K562 (cell line): ENCODE measurements around the gene SDR42E2. TPM values are rescaled to one million over a fixed set of nuclear protein-coding genes. Genes with fewer than 3 reads are reported as not detected.

ENCODE experiments used
- ATF1 ChIP-seq, 2 experiments: fragments of 450-650 bp in 1 of 2; IDR thresholded peaks; 2 replicates each; pipeline ENCODE4 v1.6.1; 2016; ENCODE audit warnings: missing compliant biosample characterization in 1 of 2, missing genetic modification characterization in 1 of 2
- CBFB ChIP-seq: sonication (generic); formaldehyde crosslinking; IDR thresholded peaks from 2 replicates; pipeline ENCODE4 v1.4.0; 2020; ENCODE audit warnings: mild to moderate bottlenecking, missing genetic modification reagents
- CGGBP1 ChIP-seq: fragments of 250-450 bp; sonication (Bioruptor Pico); IDR thresholded peaks from 2 replicates; pipeline ENCODE4 v1.9.0; 2021; ENCODE audit warnings: mild to moderate bottlenecking
- FOXP1 ChIP-seq: sonication (generic); formaldehyde crosslinking; IDR thresholded peaks from 2 replicates; pipeline ENCODE4 v1.8.0; 2022; ENCODE audit warnings: mild to moderate bottlenecking, missing genetic modification reagents
- KDM1A ChIP-seq, 2 experiments: fragments of 450-650 bp; IDR thresholded peaks; 2 replicates each; pipeline ENCODE4 v1.6.1; 2016; ENCODE audit warnings: mild to moderate bottlenecking in 2 of 2
- PREB ChIP-seq: sonication (generic); formaldehyde crosslinking; IDR thresholded peaks from 2 replicates; pipeline ENCODE4 v1.8.1; 2023; ENCODE audit warnings: mild to moderate bottlenecking, missing genetic modification reagents
- RBFOX2 ChIP-seq: fragments of 200-400 bp; formaldehyde crosslinking; IDR thresholded peaks from 2 replicates; pipeline ENCODE4 v1.6.1; 2017; ENCODE audit warnings: low read depth, mild to moderate bottlenecking, low read length, moderate library complexity
- RBM15 ChIP-seq: fragments of 200-400 bp; formaldehyde crosslinking; IDR thresholded peaks from 2 replicates; pipeline ENCODE4 v1.6.1; 2018; ENCODE audit warnings: mild to moderate bottlenecking, low read length, moderate library complexity; ENCODE audit not compliant: insufficient read depth
- USF1 ChIP-seq: sonication (generic); formaldehyde crosslinking; IDR thresholded peaks from 2 replicates; pipeline ENCODE4 v1.9.0; 2022; ENCODE audit warnings: mild to moderate bottlenecking, missing genetic modification reagents
- XRCC5 ChIP-seq: fragments of 200-400 bp; formaldehyde crosslinking; IDR thresholded peaks from 2 replicates; pipeline ENCODE4 v1.6.1; 2017; ENCODE audit warnings: low read depth, mild to moderate bottlenecking, low read length
- ZKSCAN8 ChIP-seq: fragments of 200-800 bp; sonication (Bioruptor generic); IDR thresholded peaks from 2 replicates; pipeline ENCODE4 v1.6.1; 2016; ENCODE audit warnings: missing genetic modification characterization, missing compliant biosample characterization
- ZMIZ1 ChIP-seq, 2 experiments: fragments of 150-350 bp in 1 of 2; IDR thresholded peaks; 2 replicates each; pipeline ENCODE4 v1.6.1; 2012 to 2016; ENCODE audit warnings: low read depth in 2 of 2, low read length in 2 of 2, mild to moderate bottlenecking in 1 of 2, moderate library complexity in 1 of 2
- ZNF134 ChIP-seq: fragments of 250-450 bp; sonication (Bioruptor Pico); conservative IDR thresholded peaks from 2 replicates; pipeline ENCODE4 v1.4.0; 2020
- ZNF212 ChIP-seq: fragments of 450-650 bp; formaldehyde crosslinking; IDR thresholded peaks from 2 replicates; pipeline ENCODE4 v1.4.0; 2020; ENCODE audit warnings: mild to moderate bottlenecking
- ZNF436 ChIP-seq: fragments of 250-450, 450-650 bp; sonication (Bioruptor Pico); formaldehyde crosslinking; IDR thresholded peaks from 2 replicates; pipeline ENCODE4 v1.7.0; 2020; ENCODE audit warnings: mild to moderate bottlenecking
- ZNF512 ChIP-seq: IDR thresholded peaks from 2 replicates; pipeline ENCODE4 v1.6.1; 2016; ENCODE audit warnings: missing genetic modification characterization, missing compliant biosample characterization
- ZNF695 ChIP-seq: fragments of 450-650 bp; formaldehyde crosslinking; IDR thresholded peaks from 2 replicates; pipeline ENCODE4 v1.4.0; 2020; ENCODE audit warnings: mild to moderate bottlenecking, moderate library complexity
- polyA plus RNA-seq, 8 experiments: library from polyadenylated mRNA; depleted of rRNA in 4 of 8; stranded (reverse) in 5 of 8; unstranded in 3 of 8; fragments of >200 nt; fragmentation: Nextera tagmentation in 2 of 8; fragmentation: Illumina TruSeq in 1 of 8; extraction: Ambion mirVana in 2 of 8; extraction: Trizol in 1 of 8; gene quantifications; 2 replicates each; pipeline versions ENCODE4 v1.2.1 to v1.2.3, GENCODE V29; 2011 to 2014; ENCODE audit warnings: inconsistent platforms in 1 of 8, missing spikeins in 1 of 8
- total RNA-seq, 7 experiments: library from RNA; depleted of rRNA in 6 of 7; stranded (reverse); fragments of >200 nt in 6 of 7; fragmentation: Illumina TruSeq in 2 of 7; extraction: Trizol in 2 of 7; gene quantifications; 2 replicates each; pipeline versions ENCODE4 v1.2.1 to v1.2.3, GENCODE V29; 2011 to 2021; ENCODE audit warnings: low replicate concordance in 1 of 7

The SDR42E2 gene
- total and polyA plus RNA-seq, 9 of the 15 experiments (the other 6 are each of a cell fraction or from before 2014, with no cell fraction given) = 0.03 to 0.07 (median 0.04) TPM; not detected in 4

- no peak for TF ChIP-seq RBM15
- TF ChIP-seq ATF1 (CRISPR knock-in tag; IDR thresholded peaks at IDR 0.05) = no peak
- peak; percentile 68 for TF ChIP-seq ATF1 (tag; IDR thresholded peaks at IDR 0.05)
- peak; percentile 66 for TF ChIP-seq ZNF134 (CRISPR knock-in tag)
- 0 out of 2 replicates have a peak, but pooled peaks have one; percentile 8 for TF ChIP-seq ZNF436
- no peak for TF ChIP-seq ZNF512
- no peak for TF ChIP-seq USF1 (CRISPR knock-in tag)
- TF ChIP-seq ZNF212 (CRISPR knock-in tag) = 0 out of 2 replicates have a peak, but pooled peaks have one; percentile 12
- TF ChIP-seq PREB (CRISPR knock-in tag) = 0 out of 2 replicates have a peak, but pooled peaks have one; percentile 76
- 0 out of 4 replicates have a peak, but pooled peaks of 1 of the 2 experiments have one; percentile 14 for TF ChIP-seq ZMIZ1 (IDR thresholded peaks at IDR 0.05; ENCODE audit: low read depth in 2 of 2, low read length in 2 of 2)
- TF ChIP-seq CGGBP1 (CRISPR knock-in tag) = 0 out of 2 replicates have a peak, but pooled peaks have one; percentile 25
- no peak for TF ChIP-seq ZKSCAN8 (CRISPR knock-in tag)
- TF ChIP-seq FOXP1 (CRISPR knock-in tag) = peak; percentile 84; the same call in 1 of the 2 replicates
- TF ChIP-seq KDM1A (IDR thresholded peaks at IDR 0.05) = peak; percentile 38 to 76; a peak in 3 of 4 replicates
- TF ChIP-seq CBFB (CRISPR knock-in tag) = no peak
- peak; percentile 69; the same call in 1 of the 2 replicates for TF ChIP-seq XRCC5
- TF ChIP-seq RBFOX2 = peak; percentile 77
- TF ChIP-seq ZNF695 = no peak
Observed at GRCh38 chr16:22195695-22196558, 33.6 kb downstream of the SDR42E2 start (continued).
